ENCODE data around the gene COLEC11.

DNA sequence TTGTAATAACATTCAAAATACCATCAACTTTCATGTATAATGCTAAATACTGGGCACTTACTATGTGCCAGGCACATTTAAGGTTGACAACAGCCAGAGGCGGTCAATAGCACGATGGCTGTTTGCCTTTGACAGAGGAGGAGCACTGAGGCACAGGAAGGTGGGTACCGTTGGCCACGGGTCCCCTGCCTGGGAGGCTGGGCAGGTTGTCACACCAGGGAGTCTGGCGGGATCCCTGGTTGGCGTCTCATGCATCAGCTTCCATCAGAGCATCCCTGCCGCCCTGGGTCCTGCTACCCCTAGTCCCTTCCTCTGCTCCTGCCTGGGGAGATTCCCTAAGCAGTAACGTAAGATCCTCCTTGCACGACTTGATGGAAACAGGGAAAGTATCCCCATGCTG, 82.5 kb downstream of the COLEC11 start:
- TF ChIP-seq, protein P1, sequence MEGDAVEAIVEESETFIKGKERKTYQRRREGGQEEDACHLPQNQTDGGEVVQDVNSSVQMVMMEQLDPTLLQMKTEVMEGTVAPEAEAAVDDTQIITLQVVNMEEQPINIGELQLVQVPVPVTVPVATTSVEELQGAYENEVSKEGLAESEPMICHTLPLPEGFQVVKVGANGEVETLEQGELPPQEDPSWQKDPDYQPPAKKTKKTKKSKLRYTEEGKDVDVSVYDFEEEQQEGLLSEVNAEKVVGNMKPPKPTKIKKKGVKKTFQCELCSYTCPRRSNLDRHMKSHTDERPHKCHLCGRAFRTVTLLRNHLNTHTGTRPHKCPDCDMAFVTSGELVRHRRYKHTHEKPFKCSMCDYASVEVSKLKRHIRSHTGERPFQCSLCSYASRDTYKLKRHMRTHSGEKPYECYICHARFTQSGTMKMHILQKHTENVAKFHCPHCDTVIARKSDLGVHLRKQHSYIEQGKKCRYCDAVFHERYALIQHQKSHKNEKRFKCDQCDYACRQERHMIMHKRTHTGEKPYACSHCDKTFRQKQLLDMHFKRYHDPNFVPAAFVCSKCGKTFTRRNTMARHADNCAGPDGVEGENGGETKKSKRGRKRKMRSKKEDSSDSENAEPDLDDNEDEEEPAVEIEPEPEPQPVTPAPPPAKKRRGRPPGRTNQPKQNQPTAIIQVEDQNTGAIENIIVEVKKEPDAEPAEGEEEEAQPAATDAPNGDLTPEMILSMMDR (IDR thresholded peaks at IDR 0.05 in 2 of 3, conservative IDR thresholded peaks at IDR 0.05 in 1 of 3; ENCODE audit: insufficient read depth in 2 of 3, low read depth in 1 of 3, low read length in 3 of 3): no peak
- no peak for TF ChIP-seq SOX6 (IDR thresholded peaks at IDR 0.05)
- no peak for TF ChIP-seq ZNF589 (CRISPR knock-in tag; IDR thresholded peaks at IDR 0.05; ENCODE audit: low read depth)
- TF ChIP-seq SP2 (IDR thresholded peaks at IDR 0.05; ENCODE audit: extremely low read depth, low read depth, low read length, poor library complexity, severe bottlenecking): no peak
- no peak for TF ChIP-seq TAF9B (IDR thresholded peaks at IDR 0.05; ENCODE audit: partially characterized antibody)
- no peak for TF ChIP-seq TOE1 (IDR thresholded peaks at IDR 0.05; ENCODE audit: borderline replicate concordance)
- TF ChIP-seq TOE1 (CRISPR knock-in tag; IDR thresholded peaks at IDR 0.05; ENCODE audit: borderline replicate concordance, low read depth): no peak
- TF ChIP-seq, protein P2, sequence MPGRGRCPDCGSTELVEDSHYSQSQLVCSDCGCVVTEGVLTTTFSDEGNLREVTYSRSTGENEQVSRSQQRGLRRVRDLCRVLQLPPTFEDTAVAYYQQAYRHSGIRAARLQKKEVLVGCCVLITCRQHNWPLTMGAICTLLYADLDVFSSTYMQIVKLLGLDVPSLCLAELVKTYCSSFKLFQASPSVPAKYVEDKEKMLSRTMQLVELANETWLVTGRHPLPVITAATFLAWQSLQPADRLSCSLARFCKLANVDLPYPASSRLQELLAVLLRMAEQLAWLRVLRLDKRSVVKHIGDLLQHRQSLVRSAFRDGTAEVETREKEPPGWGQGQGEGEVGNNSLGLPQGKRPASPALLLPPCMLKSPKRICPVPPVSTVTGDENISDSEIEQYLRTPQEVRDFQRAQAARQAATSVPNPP (IDR thresholded peaks at IDR 0.05; ENCODE audit: borderline replicate concordance, insufficient read depth, insufficient read length): no peak
- TF ChIP-seq TEAD4 (IDR thresholded peaks at IDR 0.05; ENCODE audit: low read length): no peak
- no peak for TF ChIP-seq TEAD4 (CRISPR knock-in tag; IDR thresholded peaks at IDR 0.05; ENCODE audit: borderline replicate concordance)
- TF ChIP-seq, protein P3, sequence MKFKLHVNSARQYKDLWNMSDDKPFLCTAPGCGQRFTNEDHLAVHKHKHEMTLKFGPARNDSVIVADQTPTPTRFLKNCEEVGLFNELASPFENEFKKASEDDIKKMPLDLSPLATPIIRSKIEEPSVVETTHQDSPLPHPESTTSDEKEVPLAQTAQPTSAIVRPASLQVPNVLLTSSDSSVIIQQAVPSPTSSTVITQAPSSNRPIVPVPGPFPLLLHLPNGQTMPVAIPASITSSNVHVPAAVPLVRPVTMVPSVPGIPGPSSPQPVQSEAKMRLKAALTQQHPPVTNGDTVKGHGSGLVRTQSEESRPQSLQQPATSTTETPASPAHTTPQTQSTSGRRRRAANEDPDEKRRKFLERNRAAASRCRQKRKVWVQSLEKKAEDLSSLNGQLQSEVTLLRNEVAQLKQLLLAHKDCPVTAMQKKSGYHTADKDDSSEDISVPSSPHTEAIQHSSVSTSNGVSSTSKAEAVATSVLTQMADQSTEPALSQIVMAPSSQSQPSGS (CRISPR knock-in tag; IDR thresholded peaks at IDR 0.05): no peak
- TF ChIP-seq, protein P4, sequence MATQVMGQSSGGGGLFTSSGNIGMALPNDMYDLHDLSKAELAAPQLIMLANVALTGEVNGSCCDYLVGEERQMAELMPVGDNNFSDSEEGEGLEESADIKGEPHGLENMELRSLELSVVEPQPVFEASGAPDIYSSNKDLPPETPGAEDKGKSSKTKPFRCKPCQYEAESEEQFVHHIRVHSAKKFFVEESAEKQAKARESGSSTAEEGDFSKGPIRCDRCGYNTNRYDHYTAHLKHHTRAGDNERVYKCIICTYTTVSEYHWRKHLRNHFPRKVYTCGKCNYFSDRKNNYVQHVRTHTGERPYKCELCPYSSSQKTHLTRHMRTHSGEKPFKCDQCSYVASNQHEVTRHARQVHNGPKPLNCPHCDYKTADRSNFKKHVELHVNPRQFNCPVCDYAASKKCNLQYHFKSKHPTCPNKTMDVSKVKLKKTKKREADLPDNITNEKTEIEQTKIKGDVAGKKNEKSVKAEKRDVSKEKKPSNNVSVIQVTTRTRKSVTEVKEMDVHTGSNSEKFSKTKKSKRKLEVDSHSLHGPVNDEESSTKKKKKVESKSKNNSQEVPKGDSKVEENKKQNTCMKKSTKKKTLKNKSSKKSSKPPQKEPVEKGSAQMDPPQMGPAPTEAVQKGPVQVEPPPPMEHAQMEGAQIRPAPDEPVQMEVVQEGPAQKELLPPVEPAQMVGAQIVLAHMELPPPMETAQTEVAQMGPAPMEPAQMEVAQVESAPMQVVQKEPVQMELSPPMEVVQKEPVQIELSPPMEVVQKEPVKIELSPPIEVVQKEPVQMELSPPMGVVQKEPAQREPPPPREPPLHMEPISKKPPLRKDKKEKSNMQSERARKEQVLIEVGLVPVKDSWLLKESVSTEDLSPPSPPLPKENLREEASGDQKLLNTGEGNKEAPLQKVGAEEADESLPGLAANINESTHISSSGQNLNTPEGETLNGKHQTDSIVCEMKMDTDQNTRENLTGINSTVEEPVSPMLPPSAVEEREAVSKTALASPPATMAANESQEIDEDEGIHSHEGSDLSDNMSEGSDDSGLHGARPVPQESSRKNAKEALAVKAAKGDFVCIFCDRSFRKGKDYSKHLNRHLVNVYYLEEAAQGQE (IDR thresholded peaks at IDR 0.05; ENCODE audit: borderline replicate concordance): no peak
- TF ChIP-seq, protein P4 (CRISPR knock-in tag; IDR thresholded peaks at IDR 0.05; ENCODE audit: low read depth): no peak
- no peak for TF ChIP-seq RAD21 (CRISPR knock-in tag; conservative IDR thresholded peaks at IDR 0.05 in 1 of 2, IDR thresholded peaks at IDR 0.05 in 1 of 2)
- TF ChIP-seq PHF8 (IDR thresholded peaks at IDR 0.05; ENCODE audit: borderline replicate concordance, low read length): no peak
